ENCODE measurements around the gene ELAC1. TPM values are rescaled to one million over a fixed set of nuclear protein-coding genes. Genes with fewer than 3 reads are reported as not detected.

Gene ELAC1
- total and polyA plus RNA-seq, 2 of the 8 experiments (the other 6 are each of a cell fraction or from before 2014, with no cell fraction given) = 2.3 to 3.4 TPM

- FAIRE-seq = no peak
- ChIA-PET CTCF (ENCODE audit: partially characterized antibody) (interaction anchor here (0.6 to 1.2 kb wide), 4 partner anchors 8 to 208 kb away, joined by 3 to 4 read pairs (median 4); no protein-coding TSS in a partner anchor), POLR2A (ENCODE audit: partially characterized antibody) (interaction anchor here (1.0 to 3.4 kb wide), 6 partner anchors 8 to 168 kb away, joined by 3 to 18 read pairs (median 4); no protein-coding TSS in a partner anchor)
- H3K27ac ChIP-seq (ENCODE audit: low read depth, low read length) = no peak overlapping the region
- 0 out of 2 replicates have a peak, but pooled peaks cover 2% of the 10 kb centered on the region for H3K79me1 ChIP-seq (ENCODE audit: low read depth, low read length)
- H3K4me2 ChIP-seq (ENCODE audit: insufficient read depth in 1 of 2, low read depth in 2 of 2, low read length in 2 of 2) = peak overlapping the region; percentile 84 to 98
- H3K9ac ChIP-seq (replicated peaks in 1 of 4; ENCODE audit: extremely low read depth in 1 of 4, low read depth in 3 of 4, low read length in 3 of 4) = no peak overlapping the region
- no peak overlapping the region for H2BK120ac ChIP-seq (replicated peaks; ENCODE audit: low read depth, low read length)
- H3K36me3 ChIP-seq (ENCODE audit: control insufficient read depth in 2 of 4, insufficient read depth in 4 of 4, low read length in 3 of 4) = peaks cover 0 to 9% (median 1%) of the 10 kb centered on the region in 4 experiments; a peak in 2 of 8 replicates
- H4K8ac ChIP-seq (ENCODE audit: extremely low read depth, insufficient read depth, low read length) = no peak overlapping the region
- H3K27me3 ChIP-seq (replicated peaks in 1 of 4; ENCODE audit: control insufficient read depth in 3 of 4, extremely low read depth in 1 of 4, insufficient read depth in 3 of 4, low read length in 3 of 4) = no peaks in the 10 kb centered on the region
- 48% methylated on average over 4 of the region's 4 CpGs; no CpG with 5 or more reads in 1 of the 2 experiments for WGBS, 2 experiments (ENCODE audit: extremely low coverage in 1 of 2, insufficient coverage in 1 of 2, insufficient read length in 1 of 2, insufficient replicate concordance in 2 of 2, low coverage in 1 of 2, low lambda C conversion rate in 2 of 2, missing lambda C conversion rate in 1 of 2)
- no peak overlapping the region; the same call in 1 of the 2 replicates for H2AK5ac ChIP-seq (ENCODE audit: low read depth, low read length)
- H2BK5ac ChIP-seq (ENCODE audit: low read depth, low read length) = no peak overlapping the region
- no peak overlapping the region for H3K18ac ChIP-seq (ENCODE audit: extremely low read depth, low read length)
- no peak for DNase-seq (ENCODE audit: low read depth in 1 of 2, low spot score in 2 of 2)
- H3K4ac ChIP-seq (replicated peaks; ENCODE audit: insufficient read length, low read depth, low read length) = peak overlapping the region; percentile 11
- H2BK12ac ChIP-seq (ENCODE audit: low read depth, low read length) = peak overlapping the region; percentile 56; the same call in 1 of the 2 replicates
- no peak overlapping the region for H3K14ac ChIP-seq (ENCODE audit: insufficient read length)
- H3K23me2 ChIP-seq (ENCODE audit: low read depth, low read length) = peaks cover 12% of the 10 kb centered on the region
- H2AFZ ChIP-seq (ENCODE audit: low read length) = no peak overlapping the region
- no peak overlapping the region for H3K23ac ChIP-seq (ENCODE audit: insufficient read length)
- no peak overlapping the region for H3K56ac ChIP-seq (replicated peaks; ENCODE audit: insufficient read length, low read depth, low read length)
- H3K4me3 ChIP-seq (ENCODE audit: extremely low read depth in 1 of 4, insufficient read depth in 2 of 4, low read depth in 3 of 4, low read length in 4 of 4) = peak overlapping the region in 3 of 4 experiments; percentile 11 to 82 (median 12); a peak in 2 of 8 replicates
- H4K5ac ChIP-seq (ENCODE audit: insufficient read length, low read depth, low read length) = no peak overlapping the region
- H3K4me1 ChIP-seq (replicated peaks in 1 of 4; ENCODE audit: control insufficient read depth in 3 of 4, insufficient read depth in 4 of 4, low read length in 3 of 4) = peaks cover 4 to 9% (median 6%) of the 10 kb centered on the region in 4 experiments; a peak in 4 of 7 replicates
- peaks cover 3% of the 10 kb centered on the region in 2 experiments for H4K20me1 ChIP-seq (replicated peaks in 1 of 2; ENCODE audit: control insufficient read depth in 1 of 2, insufficient read depth in 2 of 2, low read length in 2 of 2)
- peaks cover 0 to under 1% of the 10 kb centered on the region in 2 experiments; a peak in 2 of 4 replicates for H3K9me3 ChIP-seq (ENCODE audit: insufficient read depth in 2 of 2, low read depth in 1 of 2, low read length in 1 of 2)
- no peak overlapping the region for H4K91ac ChIP-seq (replicated peaks; ENCODE audit: insufficient read length, low read length)
- H2BK15ac ChIP-seq (ENCODE audit: low read length) = no peak overlapping the region
- H3K79me2 ChIP-seq (ENCODE audit: control insufficient read depth in 1 of 2, insufficient read depth in 2 of 2, low read length in 2 of 2) = peaks cover 7 to 35% of the 10 kb centered on the region in 2 experiments
- H2BK20ac ChIP-seq (ENCODE audit: low read length) = no peak overlapping the region
- TF ChIP-seq JUND (IDR thresholded peaks at IDR 0.05; ENCODE audit: low read length) (no peak), TAF1 (IDR thresholded peaks at IDR 0.05; ENCODE audit: low read depth, low read length) (no peak), CBX8 (IDR thresholded peaks at IDR 0.05; ENCODE audit: borderline replicate concordance, low read depth, low read length) (no peak), SIN3A (conservative IDR thresholded peaks at IDR 0.05 in 1 of 2, IDR thresholded peaks at IDR 0.05 in 1 of 2; ENCODE audit: low read depth in 1 of 2, low read length in 2 of 2) (no peak; a peak in 1 of 4 replicates), RXRA (IDR thresholded peaks at IDR 0.05; ENCODE audit: insufficient read depth, low read depth, low read length) (no peak), E2F6 (IDR thresholded peaks at IDR 0.05) (peak; percentile 77), FOSL1 (IDR thresholded peaks at IDR 0.05; ENCODE audit: insufficient read depth, low read depth, low read length) (no peak)
Measured at GRCh38 chr18:51028201-51028805, 60.5 kb downstream of the ELAC1 start.

Data from H1 (cell line).